Activated CD4-positive, alpha-beta memory T cell treated with anti-CD3 and anti-CD28 coated beads, Interleukin-2, amount 10 ng/mL, durations not matched to agents 7 days and 5 days (primary cell): ENCODE data around the gene S100A10. TPM values are rescaled to one million over a fixed set of nuclear protein-coding genes. Genes with fewer than 3 reads are reported as not detected.
A peak's percentile ranks its signal among the peaks of the same experiment; 100 is the strongest.

Experiments
- CTCF ChIA-PET: fragments of 350-600 bp; sonication (Branson Sonifier 250); formaldehyde crosslinking; loops from one replicate; lab custom pipeline; 2021; ENCODE audit warnings: antibody characterized with exemption, inconsistent platforms; lab: Charles Lee
- POLR2A ChIA-PET: fragments of 350-600 bp; sonication (Branson Sonifier 250); formaldehyde crosslinking; loops from one replicate; lab custom pipeline; 2021; ENCODE audit warnings: antibody characterized with exemption; lab: Charles Lee
- DNase-seq: peaks from one replicate; pipeline ENCODE4 v3.0.0-alpha.2; 2020
- H3K27ac Mint-ChIP-seq: one replicate; pipeline ENCODE4 v1.8.0; 2021; ENCODE audit warnings: mild to moderate bottlenecking, mixed read lengths
- H3K27me3 Mint-ChIP-seq: one replicate; pipeline ENCODE4 v1.8.0; 2021; ENCODE audit warnings: mixed read lengths
- H3K36me3 Mint-ChIP-seq: one replicate; pipeline ENCODE4 v1.8.0; 2021; ENCODE audit warnings: low read depth, mixed read lengths
- H3K4me1 Mint-ChIP-seq: one replicate; pipeline ENCODE4 v1.8.0; 2021; ENCODE audit warnings: mixed read lengths
- H3K4me3 Mint-ChIP-seq: one replicate; pipeline ENCODE4 v1.8.0; 2021; ENCODE audit warnings: mild to moderate bottlenecking, mixed read lengths
- H3K9me3 Mint-ChIP-seq: one replicate; pipeline ENCODE4 v1.8.0; 2021; ENCODE audit warnings: mixed read lengths
- total RNA-seq, 2 experiments: library from RNA; stranded (reverse); gene quantifications; one replicate each; pipeline ENCODE4 v1.2.3, GENCODE V29; 2021

Gene S100A10
- total RNA-seq, 2 experiments from 2014 or later: 631 to 641 TPM

GRCh38 chr1:152029144-152029928 is 35.7 kb upstream of the S100A10 start:
- DNase-seq: no peak
- Mint-ChIP-seq H3K27me3 (no peaks in the 10 kb centered on the region), H3K4me3 (no peak overlapping the region), H3K27ac (peak overlapping the region; percentile 67), H3K9me3 (peaks cover 5% of the 10 kb centered on the region), H3K36me3 (peaks cover 54% of the 10 kb centered on the region), H3K4me1 (peaks cover 49% of the 10 kb centered on the region)
- CTCF ChIA-PET: interaction anchor here (0.5 to 1.3 kb wide), 3 partner anchors 14 to 17 kb away, joined by 3 read pairs; no protein-coding TSS in a partner anchor
- POLR2A ChIA-PET: interaction anchor here (1.3 kb wide), 1 partner anchor 19 kb away, joined by 5 read pairs; no protein-coding TSS in a partner anchor

- Mint-ChIP-seq H3K27ac (no peak overlapping the region), H3K4me3 (no peak overlapping the region), H3K36me3 (peaks cover 30% of the 10 kb centered on the region), H3K4me1 (peaks cover 25% of the 10 kb centered on the region), H3K27me3 (no peaks in the 10 kb centered on the region), H3K9me3 (peaks cover 5% of the 10 kb centered on the region)
- ChIA-PET POLR2A (no interaction called here), CTCF (interaction anchor here (0.9 kb wide), 1 partner anchor 26 kb away, joined by 4 read pairs; no protein-coding TSS in a partner anchor)
- DNase-seq: no peak
Observed at GRCh38 chr1:152026895-152027294, 33.2 kb upstream of the S100A10 start.

DNA sequence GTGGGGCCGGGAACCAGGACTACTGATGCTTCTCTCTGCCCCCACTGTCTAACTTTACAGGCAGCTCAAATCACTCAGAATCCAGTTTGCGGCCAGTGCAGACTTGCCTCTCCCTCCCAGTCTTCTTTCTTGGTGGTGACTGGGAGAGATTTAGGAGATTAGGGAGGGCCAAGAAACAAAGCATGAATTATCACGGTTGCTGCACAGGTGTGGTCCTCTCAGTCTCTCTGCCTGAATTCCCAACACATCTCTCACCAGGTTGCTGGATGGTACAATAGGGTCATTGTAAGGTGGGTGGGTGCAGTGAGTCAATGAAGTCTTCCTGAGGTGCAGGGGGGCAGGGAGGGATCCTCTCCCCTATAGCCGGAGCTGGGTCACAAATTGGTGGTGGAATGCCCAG is 30.6 kb upstream of the S100A10 start:
- ChIA-PET CTCF (interaction anchor here (0.7 kb wide), 1 partner anchor 11 kb away, joined by 3 read pairs; no protein-coding TSS in a partner anchor), POLR2A (no interaction called here)
- Mint-ChIP-seq H3K36me3 (peaks cover 9% of the 10 kb centered on the region), H3K9me3 (peaks cover 5% of the 10 kb centered on the region), H3K27me3 (no peaks in the 10 kb centered on the region), H3K27ac (no peak overlapping the region), H3K4me1 (peaks cover 8% of the 10 kb centered on the region), H3K4me3 (no peak overlapping the region)
- no peak for DNase-seq

DNA sequence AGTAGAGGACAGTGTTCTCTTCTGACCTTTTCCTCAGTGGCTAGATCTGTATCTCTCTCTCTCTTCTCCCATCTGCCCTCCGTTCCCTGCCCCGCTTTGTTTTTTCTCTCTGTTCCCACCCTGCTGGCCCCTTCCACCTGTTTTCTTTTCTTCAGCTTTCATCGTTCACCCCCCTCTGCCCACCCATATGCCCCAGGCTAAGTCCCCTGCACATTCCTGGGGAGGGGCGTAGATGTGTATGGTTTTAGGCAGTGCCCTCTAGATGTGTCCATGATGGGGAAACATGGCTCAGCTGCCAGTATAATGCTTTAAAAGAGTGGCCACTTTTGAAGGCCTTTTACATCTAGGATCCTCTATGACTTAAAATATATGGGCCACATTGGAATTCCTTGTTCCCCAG is 29.6 kb upstream of the S100A10 start:
- no peak for DNase-seq
- H3K27ac Mint-ChIP-seq: no peak overlapping the region
- no peak overlapping the region for H3K4me3 Mint-ChIP-seq
- H3K36me3 Mint-ChIP-seq: no peaks in the 10 kb centered on the region
- POLR2A ChIA-PET: interaction anchor here (1.8 kb wide), 1 partner anchor 12 kb away, joined by 5 read pairs; no protein-coding TSS in a partner anchor
- no peaks in the 10 kb centered on the region for H3K9me3 Mint-ChIP-seq
- peaks cover 4% of the 10 kb centered on the region for H3K27me3 Mint-ChIP-seq
- CTCF ChIA-PET: interaction anchor here (1.6 to 2.0 kb wide), 2 partner anchors 9 to 11 kb away, joined by 5 to 6 read pairs; no protein-coding TSS in a partner anchor
- H3K4me1 Mint-ChIP-seq: peaks cover 1% of the 10 kb centered on the region

DNA sequence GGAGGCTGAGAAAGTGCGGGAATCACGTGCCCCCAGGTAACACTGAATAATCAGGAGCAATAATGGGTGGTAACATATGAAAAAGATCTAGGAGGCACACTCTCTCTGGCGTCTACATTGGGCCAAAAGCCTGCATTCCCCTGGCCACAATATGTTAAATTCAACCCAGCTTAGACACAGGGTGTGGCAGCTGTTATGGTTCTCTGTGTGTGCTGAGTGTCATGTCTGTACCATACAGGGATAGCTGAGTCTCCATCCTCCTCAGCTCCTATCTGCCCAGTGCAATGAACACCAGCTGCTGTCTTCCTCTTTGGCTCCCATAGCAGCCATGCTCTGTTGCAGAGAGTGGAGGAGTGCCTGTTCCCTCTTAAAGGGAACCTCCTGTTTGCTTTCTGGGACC is 28.8 kb upstream of the S100A10 start:
- Mint-ChIP-seq H3K36me3 (no peaks in the 10 kb centered on the region), H3K4me3 (no peak overlapping the region), H3K4me1 (peaks cover 1% of the 10 kb centered on the region), H3K27ac (no peak overlapping the region), H3K9me3 (no peaks in the 10 kb centered on the region), H3K27me3 (peaks cover 6% of the 10 kb centered on the region)
- POLR2A ChIA-PET: interaction anchor here (1.8 kb wide), 1 partner anchor 12 kb away, joined by 5 read pairs; no protein-coding TSS in a partner anchor
- no peak for DNase-seq
- CTCF ChIA-PET: interaction anchor here (1.6 to 2.0 kb wide), 2 partner anchors 9 to 12 kb away, joined by 5 to 6 read pairs; no protein-coding TSS in a partner anchor

GRCh38 chr1:152021569-152021968 is 27.9 kb upstream of the S100A10 start:
- Mint-ChIP-seq H3K9me3 (no peaks in the 10 kb centered on the region), H3K27me3 (peaks cover 9% of the 10 kb centered on the region), H3K4me1 (peaks cover 1% of the 10 kb centered on the region), H3K27ac (no peak overlapping the region), H3K36me3 (no peaks in the 10 kb centered on the region), H3K4me3 (no peak overlapping the region)
- ChIA-PET POLR2A (interaction anchor here (1.8 kb wide), 1 partner anchor 13 kb away, joined by 5 read pairs; no protein-coding TSS in a partner anchor), CTCF (interaction anchor here (2.0 kb wide), 1 partner anchor 13 kb away, joined by 6 read pairs; no protein-coding TSS in a partner anchor)
- DNase-seq: no peak

DNA sequence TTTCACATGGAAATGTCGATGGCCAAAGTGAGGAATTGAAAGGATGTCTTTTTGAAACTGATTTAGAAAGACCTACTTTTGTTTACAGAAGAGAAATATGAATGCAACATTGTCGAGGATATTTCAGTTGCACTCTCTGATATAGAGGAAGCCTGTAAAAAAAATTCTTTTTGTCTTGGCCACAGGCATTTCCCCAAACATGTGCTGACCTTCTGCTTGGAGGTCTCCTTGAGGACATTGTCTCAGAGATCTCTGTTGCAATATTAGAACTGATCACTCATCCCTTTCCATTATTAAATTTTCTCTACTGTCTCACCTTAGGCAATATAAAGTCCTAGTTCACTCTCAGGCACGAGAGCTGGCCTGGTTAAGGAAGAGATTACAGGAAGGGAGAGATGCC is 27.2 kb upstream of the S100A10 start:
- ChIA-PET POLR2A (no interaction called here), CTCF (no interaction called here)
- DNase-seq: no peak
- Mint-ChIP-seq H3K27ac (no peak overlapping the region), H3K36me3 (no peaks in the 10 kb centered on the region), H3K4me1 (peaks cover 1% of the 10 kb centered on the region), H3K27me3 (peaks cover 10% of the 10 kb centered on the region), H3K4me3 (no peak overlapping the region), H3K9me3 (no peaks in the 10 kb centered on the region)

DNA sequence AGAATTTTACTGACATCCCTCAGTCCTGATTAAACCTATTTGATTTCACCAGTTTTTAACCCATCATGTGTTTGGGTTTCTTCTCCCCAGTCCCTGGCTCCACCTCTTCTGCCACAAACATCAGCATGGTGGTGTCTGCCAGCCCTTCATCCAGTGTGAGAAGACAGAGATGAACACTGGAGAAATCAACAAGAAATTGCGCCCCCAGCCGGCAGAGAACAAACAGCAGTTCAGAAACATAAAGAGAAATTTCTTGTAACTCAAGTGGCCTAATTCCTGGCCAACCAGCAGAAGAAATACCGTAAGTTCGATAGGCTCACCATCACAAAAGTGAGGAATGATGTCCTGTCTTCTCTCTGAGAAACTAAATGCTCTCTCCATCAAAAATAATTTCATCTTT is 24.9 kb upstream of the S100A10 start:
- no peak overlapping the region for H3K27ac Mint-ChIP-seq
- H3K36me3 Mint-ChIP-seq: no peaks in the 10 kb centered on the region
- H3K4me3 Mint-ChIP-seq: no peak overlapping the region
- POLR2A ChIA-PET: no interaction called here
- H3K9me3 Mint-ChIP-seq: no peaks in the 10 kb centered on the region
- CTCF ChIA-PET: interaction anchor here (0.7 to 1.8 kb wide), 5 partner anchors 12 to 49 kb away, joined by 3 to 5 read pairs (median 3); no protein-coding TSS in a partner anchor
- peak; percentile 44 for DNase-seq
- H3K27me3 Mint-ChIP-seq: peaks cover 17% of the 10 kb centered on the region
- H3K4me1 Mint-ChIP-seq: peaks cover 5% of the 10 kb centered on the region

GRCh38 chr1:152015766-152016165 is 22.1 kb upstream of the S100A10 start:
- ChIA-PET POLR2A (no interaction called here), CTCF (interaction anchor here (1.0 to 5.7 kb wide), 5 partner anchors 14 to 80 kb away, joined by 3 to 54 read pairs (median 4); no protein-coding TSS in a partner anchor)
- Mint-ChIP-seq H3K4me3 (no peak overlapping the region), H3K27ac (no peak overlapping the region), H3K27me3 (peaks cover 22% of the 10 kb centered on the region), H3K36me3 (no peaks in the 10 kb centered on the region), H3K4me1 (peaks cover 6% of the 10 kb centered on the region), H3K9me3 (no peaks in the 10 kb centered on the region)
- DNase-seq: no peak

GRCh38 chr1:152014943-152015342 is 21.3 kb upstream of the S100A10 start:
- H3K36me3 Mint-ChIP-seq: no peaks in the 10 kb centered on the region
- no peak for DNase-seq
- no peak overlapping the region for H3K4me3 Mint-ChIP-seq
- H3K9me3 Mint-ChIP-seq: no peaks in the 10 kb centered on the region
- no peak overlapping the region for H3K27ac Mint-ChIP-seq
- peaks cover 6% of the 10 kb centered on the region for H3K4me1 Mint-ChIP-seq
- ChIA-PET POLR2A (no interaction called here), CTCF (interaction anchor here (0.8 to 5.7 kb wide), 5 partner anchors 13 to 47 kb away, joined by 3 to 54 read pairs (median 4); no protein-coding TSS in a partner anchor)
- H3K27me3 Mint-ChIP-seq: peaks cover 22% of the 10 kb centered on the region

DNA sequence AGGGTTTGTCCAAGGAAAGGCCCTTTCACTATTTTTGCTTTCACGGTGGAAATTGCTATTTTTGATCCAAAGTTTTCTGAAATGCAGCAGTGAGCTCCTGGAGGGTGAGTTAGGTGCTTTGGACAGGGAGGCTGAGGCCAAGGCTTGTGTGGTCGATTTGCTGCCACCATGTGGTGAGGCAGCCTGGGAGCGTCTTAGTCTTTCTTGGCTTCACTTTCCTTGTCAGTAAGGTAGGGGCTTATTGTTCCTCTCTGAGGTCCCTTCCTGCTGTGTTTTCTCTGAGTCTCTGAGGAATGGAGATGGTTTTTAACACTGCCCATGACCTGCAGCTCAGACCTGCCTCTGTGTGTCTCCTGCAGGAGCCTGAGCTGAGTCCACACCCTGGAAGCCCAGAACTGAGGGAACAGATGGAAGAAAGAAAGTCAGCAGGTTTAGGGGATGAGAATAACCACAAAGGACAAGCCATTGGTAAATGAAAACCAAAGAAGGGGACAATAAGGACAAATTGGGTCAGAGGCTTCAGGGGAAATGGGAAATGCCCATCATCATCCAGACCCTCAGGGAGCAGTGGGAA is 20.1 kb upstream of the S100A10 start:
- DNase-seq: peak; percentile 66
- Mint-ChIP-seq H3K4me3 (no peak overlapping the region), H3K4me1 (peaks cover 6% of the 10 kb centered on the region), H3K9me3 (no peaks in the 10 kb centered on the region), H3K27me3 (peaks cover 30% of the 10 kb centered on the region), H3K27ac (no peak overlapping the region), H3K36me3 (no peaks in the 10 kb centered on the region)
- ChIA-PET POLR2A (interaction anchor here (0.6 kb wide), 1 partner anchor 50 kb away, joined by 3 read pairs; no protein-coding TSS in a partner anchor), CTCF (interaction anchor here (0.6 to 5.7 kb wide), 12 partner anchors 9 to 131 kb away, joined by 3 to 54 read pairs (median 4); partner anchors contain the start of gene S100A11)

GRCh38 chr1:152009691-152010090 is 16.0 kb upstream of the S100A10 start:
- Mint-ChIP-seq H3K27me3 (peaks cover 35% of the 10 kb centered on the region), H3K9me3 (no peaks in the 10 kb centered on the region), H3K36me3 (no peaks in the 10 kb centered on the region), H3K4me3 (no peak overlapping the region), H3K4me1 (peaks cover 4% of the 10 kb centered on the region), H3K27ac (no peak overlapping the region)
- POLR2A ChIA-PET: interaction anchor here (1.1 to 1.2 kb wide), 2 partner anchors 25 to 64 kb away, joined by 4 to 5 read pairs; no protein-coding TSS in a partner anchor
- CTCF ChIA-PET: interaction anchor here (0.6 to 2.1 kb wide), 5 partner anchors 9 to 128 kb away, joined by 3 to 15 read pairs (median 4); no protein-coding TSS in a partner anchor
- DNase-seq: no peak
